Epithelial cell of prostate (primary cell): ENCODE measurements around the gene ADTRP.
"Not testable (repeated sequence)": the region's sequence is repeated elsewhere in the genome, so short reads cannot be mapped to it uniquely, and the experiment has no call there.

Experiments used
- DNase-seq: peaks from one replicate; pipeline ENCODE4 v3.0.0-alpha.2; 2011; ENCODE audit warnings: low read depth, low spot score
- H3K27ac ChIP-seq: fragments of 450-650 bp; 2 replicates; pipeline ENCODE4 v1.5.1; 2017; ENCODE audit warnings: mild to moderate bottlenecking

The ADTRP gene

GRCh38 chr6:11705483-11705882, 73.1 kb downstream of the ADTRP start:
- no peak overlapping the region for H3K27ac ChIP-seq
- no peak for DNase-seq

GRCh38 chr6:11705069-11705468, 73.5 kb downstream of the ADTRP start:
- no peak for DNase-seq
- H3K27ac ChIP-seq = no peak overlapping the region

- H3K27ac ChIP-seq = no peak overlapping the region
- DNase-seq = no peak
Observed at GRCh38 chr6:11703725-11704124, 74.9 kb downstream of the ADTRP start.

DNA sequence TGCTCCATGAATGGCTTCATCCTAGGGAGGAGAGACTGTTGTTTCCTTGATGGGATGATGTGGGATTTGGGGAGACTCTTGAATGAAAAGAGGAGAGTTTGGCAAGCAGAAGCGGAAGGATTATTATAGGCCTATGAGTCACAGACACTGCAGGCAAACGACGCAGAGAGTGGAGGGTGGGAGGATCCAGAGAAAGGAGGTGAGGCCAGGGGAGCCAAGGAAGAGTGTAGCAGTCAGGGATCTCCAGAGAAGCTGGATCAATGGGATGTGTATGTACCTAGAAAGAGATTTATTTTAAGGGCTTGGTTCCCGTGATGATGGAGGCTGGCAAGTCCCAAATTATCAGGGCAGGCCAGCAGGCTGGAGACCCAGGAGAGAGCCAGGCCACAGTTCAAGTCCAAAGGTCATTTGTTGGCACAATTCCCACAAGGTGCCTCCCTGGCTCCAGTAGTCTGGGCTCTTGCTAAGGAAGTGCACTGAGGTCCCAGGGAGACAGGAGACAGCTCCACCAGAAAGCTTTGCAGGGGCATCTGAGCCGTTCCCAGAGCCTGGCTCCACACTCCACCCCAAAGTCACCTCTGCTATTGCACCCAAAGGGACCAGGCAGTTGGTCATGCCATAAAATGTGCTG, 76.0 kb downstream of the ADTRP start:
- peak overlapping the region; percentile 41 for H3K27ac ChIP-seq
- peak; percentile 52 for DNase-seq

DNA sequence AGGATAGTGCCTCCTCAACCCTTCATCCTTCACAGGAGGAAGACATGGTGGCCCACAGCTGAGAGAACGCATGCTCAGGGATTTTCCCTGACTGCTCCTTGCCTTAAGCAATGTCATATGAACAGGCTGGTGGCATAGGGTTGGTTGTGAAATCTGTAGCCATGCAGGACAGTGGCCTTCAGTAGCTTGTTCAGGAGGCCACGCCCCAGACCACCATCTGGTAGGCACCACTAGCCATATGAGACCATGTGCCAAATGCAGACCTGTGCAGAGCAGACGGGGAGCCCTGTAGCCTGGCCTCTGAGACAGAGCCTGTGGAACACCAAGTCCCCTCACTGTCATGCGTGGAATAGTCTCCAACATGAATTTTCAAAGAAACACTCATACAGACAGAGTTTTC, 76.5 kb downstream of the ADTRP start:
- H3K27ac ChIP-seq = peak overlapping the region; percentile 41
- DNase-seq = no peak

- peak overlapping the region; percentile 41 for H3K27ac ChIP-seq
- no peak for DNase-seq
Observed at GRCh38 chr6:11701573-11701972, 77.0 kb downstream of the ADTRP start.

- DNase-seq = no peak
- no peak overlapping the region for H3K27ac ChIP-seq
Observed at GRCh38 chr6:11700118-11700718, 78.4 kb downstream of the ADTRP start.

- no peak overlapping the region for H3K27ac ChIP-seq
- DNase-seq = no peak
Observed at GRCh38 chr6:11699576-11699975, 79.0 kb downstream of the ADTRP start.

GRCh38 chr6:11692451-11693376, 85.9 kb downstream of the ADTRP start:
- H3K27ac ChIP-seq = no peak overlapping the region
- DNase-seq = no peak

DNA sequence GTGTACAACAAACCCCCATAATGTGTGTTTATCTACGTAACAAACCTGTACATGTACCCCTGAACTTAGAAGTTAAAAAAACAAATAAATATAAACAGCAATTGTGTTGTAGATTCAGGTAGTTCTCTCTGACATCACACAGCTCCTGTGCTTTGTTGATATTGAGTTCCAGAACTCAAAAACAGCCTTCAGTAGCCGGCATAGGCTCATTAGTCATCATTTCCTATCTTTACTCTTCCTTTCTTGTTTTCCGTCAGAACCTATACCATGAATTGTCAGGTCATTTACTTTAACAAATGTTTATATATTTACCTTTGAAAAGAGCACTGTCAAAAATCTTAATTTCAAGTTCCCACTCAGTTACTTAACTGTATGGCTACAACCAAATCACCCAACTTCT, 88.8 kb downstream of the ADTRP start:
- no peak for DNase-seq
- H3K27ac ChIP-seq = no peak overlapping the region

- DNase-seq = not testable (repeated sequence)
Observed at GRCh38 chr6:11689400-11689799, 89.2 kb downstream of the ADTRP start.

DNA sequence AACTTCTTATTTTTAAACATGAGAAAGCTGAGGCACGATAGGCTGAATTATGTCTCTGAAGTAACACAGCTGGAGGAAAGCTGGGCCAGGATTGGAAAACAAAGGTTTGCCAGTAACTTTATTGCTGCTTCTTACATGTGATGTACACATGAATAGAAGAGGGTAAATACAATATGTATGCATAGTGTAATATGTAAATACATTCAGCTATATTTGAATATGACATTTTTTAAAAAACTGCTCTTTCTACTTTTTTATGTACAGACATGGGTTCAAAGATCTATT, 90.2 kb downstream of the ADTRP start:
- H3K27ac ChIP-seq = no peak overlapping the region
- no peak for DNase-seq

More at GRCh38 chr6:11689400-11689799, 89.2 kb downstream of the ADTRP start:
- H3K27ac ChIP-seq = not testable (repeated sequence)

GRCh38 chr6:11685481-11686093, 93.0 kb downstream of the ADTRP start:
- H3K27ac ChIP-seq = peak overlapping the region; percentile 85
- peak; percentile 64 for DNase-seq

GRCh38 chr6:11684901-11685480, 93.6 kb downstream of the ADTRP start:
- peak overlapping the region; percentile 85 for H3K27ac ChIP-seq
- no peak for DNase-seq

DNA sequence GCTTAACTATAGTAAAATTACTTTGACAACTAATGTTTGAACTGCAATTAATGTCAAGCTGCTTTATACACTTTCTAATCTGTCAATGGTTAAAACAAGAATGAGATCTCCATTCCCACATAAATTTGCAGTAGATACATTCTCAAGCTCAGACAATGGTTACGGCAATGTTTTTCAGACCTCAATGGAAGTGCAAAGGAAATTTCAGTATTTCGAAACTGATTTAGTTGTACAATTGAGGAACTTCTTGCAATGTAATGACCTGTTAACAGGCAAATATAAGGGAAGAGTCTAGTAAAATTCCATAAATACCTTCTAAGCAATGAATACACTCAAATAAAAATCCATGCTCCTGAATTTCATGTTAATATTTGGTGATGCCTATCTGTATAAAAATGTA, 94.7 kb downstream of the ADTRP start:
- no peak overlapping the region for H3K27ac ChIP-seq
- DNase-seq = no peak

DNA sequence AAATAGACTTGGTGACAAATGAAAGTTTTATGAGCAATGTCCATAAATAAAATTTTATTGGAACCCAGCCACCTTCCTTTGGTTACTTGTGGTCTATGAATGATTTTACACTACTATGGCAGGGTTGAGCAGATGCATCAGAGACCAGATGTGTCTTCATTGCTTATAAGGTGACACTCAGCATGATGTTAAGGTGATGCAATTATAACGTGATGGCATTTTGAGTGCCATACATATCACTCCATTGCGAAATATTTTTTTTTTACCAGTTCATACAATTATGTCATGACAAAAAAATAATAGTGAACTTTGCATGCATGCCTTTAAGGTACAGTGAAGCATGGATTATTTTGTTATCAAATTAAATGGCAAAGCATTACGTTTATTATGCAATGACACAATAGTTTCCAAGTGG, 96.0 kb downstream of the ADTRP start:
- H3K27ac ChIP-seq = no peak overlapping the region
- DNase-seq = no peak

GRCh38 chr6:11681770-11682169, 96.8 kb downstream of the ADTRP start:
- H3K27ac ChIP-seq = no peak overlapping the region
- DNase-seq = no peak

- no peak for DNase-seq
Observed at GRCh38 chr6:11681357-11681756, 97.2 kb downstream of the ADTRP start.

DNA sequence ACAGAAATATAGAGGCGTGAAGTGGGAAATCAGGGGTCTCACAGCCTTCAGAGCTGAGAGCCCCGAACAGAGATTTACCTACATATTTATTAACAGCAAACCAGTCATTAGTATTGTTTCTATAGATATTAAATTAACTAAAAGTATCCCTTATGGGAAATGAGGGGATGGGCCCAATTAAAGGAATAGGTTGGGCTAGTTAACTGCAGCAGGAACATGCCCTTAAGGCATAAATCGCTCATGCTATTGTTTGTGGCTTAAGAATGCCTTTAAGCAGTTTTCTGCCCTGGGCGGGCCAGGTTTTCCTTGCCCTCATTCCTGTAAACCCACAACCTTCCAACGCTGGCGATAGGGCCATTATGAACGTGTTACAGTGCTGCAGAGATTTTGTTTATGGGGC, 98.1 kb downstream of the ADTRP start:
- not testable (repeated sequence) for H3K27ac ChIP-seq, DNase-seq

More at GRCh38 chr6:11681357-11681756, 97.2 kb downstream of the ADTRP start:
- no peak overlapping the region for H3K27ac ChIP-seq

DNA sequence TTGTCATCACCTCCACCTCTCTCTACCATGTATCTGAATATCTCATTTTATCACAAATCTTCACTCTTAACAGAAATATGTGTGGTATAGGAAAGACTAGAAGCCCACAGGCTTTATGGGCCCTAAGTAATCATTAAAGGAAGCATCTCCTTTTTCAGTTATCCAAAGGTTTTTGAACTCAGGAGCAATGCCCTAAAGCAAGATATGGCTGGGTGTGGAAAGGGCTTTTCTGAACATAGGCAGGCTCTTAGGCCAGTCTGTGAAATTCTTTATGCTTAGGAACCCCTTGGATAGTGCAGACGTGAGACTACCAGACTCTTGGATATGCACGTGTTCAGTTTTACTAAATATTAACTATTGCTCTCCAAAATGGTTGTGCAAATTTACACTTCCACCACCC, 99.5 kb downstream of the ADTRP start:
- H3K27ac ChIP-seq = no peak overlapping the region

GRCh38 chr6:11675601-11676000, 103.0 kb downstream of the ADTRP start:
- no peak overlapping the region for H3K27ac ChIP-seq
- no peak for DNase-seq

More for the DNA sequence above, 99.5 kb downstream of the ADTRP start:
- no peak for DNase-seq
